GM19023 (cell line): ENCODE data around the gene TEP1.
A peak's percentile ranks its signal among the peaks of the same experiment; 100 is the strongest.
"Not testable (repeated sequence)": the region's sequence is repeated elsewhere in the genome, so short reads cannot be mapped to it uniquely, and the experiment has no call there.

Source experiments
- ATAC-seq: cut with Tn5 transposase; IDR thresholded peaks from one replicate; pipeline ENCODE4 v1.9.1; 2021; ENCODE audit warnings: mild to moderate bottlenecking, moderate library complexity; ENCODE audit not compliant: unreplicated experiment

TEP1 gene

GRCh38 chr14:20345366-20345765, 67.9 kb downstream of the TEP1 start:
- no peak for ATAC-seq

- ATAC-seq, result no peak
Measured at GRCh38 chr14:20343862-20344220, 69.5 kb downstream of the TEP1 start.

GRCh38 chr14:20343092-20343861, 70.0 kb downstream of the TEP1 start, which contains the start of gene PARP2:
Gene PARP2 (plus strand): TSS chr14:20343635. CDS start chr14:20343642, 7 bp downstream.
- ATAC-seq, result peak; percentile 92

- no peak for ATAC-seq
Measured at GRCh38 chr14:20341646-20342045, 71.7 kb downstream of the TEP1 start.

GRCh38 chr14:20341032-20341431, 72.3 kb downstream of the TEP1 start:
- ATAC-seq, result not testable (repeated sequence)

GRCh38 chr14:20334017-20334416, 79.3 kb downstream of the TEP1 start:
- ATAC-seq, result no peak

- ATAC-seq, result no peak
Measured at GRCh38 chr14:20333494-20333841, 79.8 kb downstream of the TEP1 start.

GRCh38 chr14:20332788-20333493, 80.4 kb downstream of the TEP1 start, which contains the start of gene CCNB1IP1:
Gene CCNB1IP1 (minus strand): TSS chr14:20333279. CDS start chr14:20316523, 16,756 bp downstream.
- ATAC-seq, result peak; percentile 99

- ATAC-seq, result no peak
Measured at GRCh38 chr14:20332431-20332787, 80.9 kb downstream of the TEP1 start.

- ATAC-seq, result no peak
Measured at GRCh38 chr14:20331053-20331613, 82.2 kb downstream of the TEP1 start.

- no peak for ATAC-seq
Measured at GRCh38 chr14:20329355-20329754, 83.9 kb downstream of the TEP1 start.

- no peak for ATAC-seq
Measured at GRCh38 chr14:20328705-20329104, 84.6 kb downstream of the TEP1 start.

- ATAC-seq, result peak; percentile 55
Measured at GRCh38 chr14:20327005-20327869, 86.1 kb downstream of the TEP1 start.

- ATAC-seq, result no peak
Measured at GRCh38 chr14:20317720-20318119, 95.6 kb downstream of the TEP1 start.
